Stimulated activated naive B cell treated with anti-CD40 and anti-IgM and Interleukin-4, amounts not matched to agents 10 μg/mL and 1 μg/mL and 100 μg/mL, for 72 hours (primary cell): Measurements from ENCODE around the gene ZNF195.
A peak's percentile ranks its signal among the peaks of the same experiment; 100 is the strongest.
"Not testable (repeated sequence)": the region's sequence is repeated elsewhere in the genome, so short reads cannot be mapped to it uniquely, and the experiment has no call there.

Source experiments
- ATAC-seq, 2 donors: fragments of 150-1000 bp; cut with Tn5 transposase; replicated peaks; 2 replicates each; pipeline ENCODE4 v1.10.0; 2021; ENCODE audit warnings: moderate library complexity in 1 of 2
- DNase-seq: peaks from one replicate; pipeline ENCODE4 v3.0.0; 2021
- H3K27ac Mint-ChIP-seq: one replicate; pipeline ENCODE4 v1.8.0; 2022; ENCODE audit warnings: mild to moderate bottlenecking, mixed read lengths
- H3K27me3 Mint-ChIP-seq, 2 donors: one replicate each; pipeline ENCODE4 v1.8.0; 2022; ENCODE audit warnings: mixed read lengths in 2 of 2
- H3K36me3 Mint-ChIP-seq, 2 donors: one replicate each; pipeline ENCODE4 v1.8.0; 2022; ENCODE audit warnings: mixed read lengths in 2 of 2, mild to moderate bottlenecking in 1 of 2
- H3K4me1 Mint-ChIP-seq, 2 donors: one replicate each; pipeline ENCODE4 v1.8.0; 2022; ENCODE audit warnings: mixed read lengths in 2 of 2, mild to moderate bottlenecking in 1 of 2
- H3K4me3 Mint-ChIP-seq, 2 donors: one replicate each; pipeline ENCODE4 v1.8.0; 2022; ENCODE audit warnings: mild to moderate bottlenecking in 2 of 2, mixed read lengths in 2 of 2, moderate library complexity in 1 of 2
- H3K9me3 Mint-ChIP-seq, 2 donors: one replicate each; pipeline ENCODE4 v1.8.0; 2022; ENCODE audit warnings: mixed read lengths in 2 of 2, mild to moderate bottlenecking in 1 of 2

Gene ZNF195

GRCh38 chr11:3378426-3379423 lies at the start of gene ZNF195:
ZNF195 (minus strand) TSS chr11:3379146; CDS start chr11:3379040, 106 bp downstream.
- ATAC-seq: peak; percentile 99
- H3K36me3 Mint-ChIP-seq: peaks cover 23 to 30% of the 10 kb centered on the region in 2 donors
- peak within 1 kb of the TSS; percentile 94 to 100 for H3K4me3 Mint-ChIP-seq
- DNase-seq: peak; percentile 99
- peak within 1 kb of the TSS; percentile 100 for H3K27ac Mint-ChIP-seq
- peaks cover 0 to 3% of the 10 kb centered on the region in 2 donors for H3K9me3 Mint-ChIP-seq
- no peaks in the 10 kb centered on the region for H3K27me3 Mint-ChIP-seq
- H3K4me1 Mint-ChIP-seq: peaks cover 20 to 49% of the 10 kb centered on the region in 2 donors

GRCh38 chr11:3428076-3428475 lies 49.1 kb upstream of the ZNF195 start:
- not testable (repeated sequence) for H3K36me3 Mint-ChIP-seq, H3K4me3 Mint-ChIP-seq
- peaks cover 12 to 26% of the 10 kb centered on the region in 2 donors for H3K27me3 Mint-ChIP-seq

GRCh38 chr11:3426541-3426940 lies 47.6 kb upstream of the ZNF195 start:
- peaks cover 4 to 12% of the 10 kb centered on the region in 2 donors for H3K4me1 Mint-ChIP-seq
- not testable (repeated sequence) for H3K4me3 Mint-ChIP-seq

More at GRCh38 chr11:3428076-3428475, 49.1 kb upstream of the ZNF195 start:
- ATAC-seq, H3K27ac Mint-ChIP-seq, DNase-seq, H3K4me1 Mint-ChIP-seq, H3K9me3 Mint-ChIP-seq: not testable (repeated sequence)

GRCh38 chr11:3423928-3424327 lies 45.0 kb upstream of the ZNF195 start:
- H3K4me3 Mint-ChIP-seq: peak overlapping the region; percentile 93 to 94
- H3K4me1 Mint-ChIP-seq: peaks cover 7 to 12% of the 10 kb centered on the region in 2 donors
- H3K36me3 Mint-ChIP-seq, H3K27ac Mint-ChIP-seq, ATAC-seq, DNase-seq, H3K9me3 Mint-ChIP-seq: not testable (repeated sequence)
- peaks cover 7 to 24% of the 10 kb centered on the region in 2 donors for H3K27me3 Mint-ChIP-seq

More at GRCh38 chr11:3426541-3426940, 47.6 kb upstream of the ZNF195 start:
- not testable (repeated sequence) for H3K9me3 Mint-ChIP-seq, H3K36me3 Mint-ChIP-seq, ATAC-seq, H3K27ac Mint-ChIP-seq, DNase-seq
- peaks cover 12 to 26% of the 10 kb centered on the region in 2 donors for H3K27me3 Mint-ChIP-seq

DNA sequence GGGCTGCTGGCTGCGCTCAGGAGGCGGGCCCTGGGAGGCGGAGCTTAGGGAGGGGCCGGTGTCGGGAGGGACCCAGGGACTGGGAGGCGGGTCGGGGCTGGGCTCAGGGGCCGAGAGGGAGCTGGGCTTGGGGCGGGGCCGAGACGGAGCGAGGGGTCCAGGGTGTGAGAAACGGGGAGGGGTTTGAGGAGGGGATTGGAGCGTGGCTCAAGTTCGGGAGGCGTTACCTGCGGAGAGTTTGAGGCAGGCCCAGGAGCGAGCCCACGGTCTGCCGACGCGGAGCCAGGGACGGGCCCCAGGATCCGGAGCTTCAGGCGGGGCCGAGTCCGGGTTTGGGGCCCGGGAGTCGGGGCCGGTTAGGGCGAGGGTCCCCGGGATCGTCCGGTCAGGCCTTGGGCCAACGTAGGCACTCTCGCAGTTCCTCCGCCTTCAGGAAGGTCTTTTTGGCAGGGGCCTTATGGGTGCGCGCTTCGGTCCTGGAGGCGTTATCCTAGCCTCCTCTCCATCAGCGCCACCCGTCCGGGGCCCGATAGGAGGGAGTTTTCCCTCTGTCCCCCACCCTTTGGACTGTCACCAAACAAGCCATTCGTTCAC lies 44.3 kb upstream of the ZNF195 start:
- not testable (repeated sequence) for H3K36me3 Mint-ChIP-seq, ATAC-seq, H3K9me3 Mint-ChIP-seq, DNase-seq
- Mint-ChIP-seq H3K4me3 (peak overlapping the region; percentile 93 to 94), H3K4me1 (peaks cover 7 to 12% of the 10 kb centered on the region in 2 donors), H3K27me3 (peaks cover 4 to 17% of the 10 kb centered on the region in 2 donors), H3K27ac (peak overlapping the region; percentile 94)

- ATAC-seq (peak; percentile 97 to 99), DNase-seq (peak; percentile 98)
- not testable (repeated sequence) for H3K9me3 Mint-ChIP-seq, H3K36me3 Mint-ChIP-seq
- peak overlapping the region; percentile 93 to 94 for H3K4me3 Mint-ChIP-seq
- H3K4me1 Mint-ChIP-seq: peaks cover 7 to 12% of the 10 kb centered on the region in 2 donors
- H3K27ac Mint-ChIP-seq: peak overlapping the region; percentile 94
- peaks cover 4 to 12% of the 10 kb centered on the region in 2 donors for H3K27me3 Mint-ChIP-seq
Measured at GRCh38 chr11:3422380-3423137, 43.6 kb upstream of the ZNF195 start.

DNA sequence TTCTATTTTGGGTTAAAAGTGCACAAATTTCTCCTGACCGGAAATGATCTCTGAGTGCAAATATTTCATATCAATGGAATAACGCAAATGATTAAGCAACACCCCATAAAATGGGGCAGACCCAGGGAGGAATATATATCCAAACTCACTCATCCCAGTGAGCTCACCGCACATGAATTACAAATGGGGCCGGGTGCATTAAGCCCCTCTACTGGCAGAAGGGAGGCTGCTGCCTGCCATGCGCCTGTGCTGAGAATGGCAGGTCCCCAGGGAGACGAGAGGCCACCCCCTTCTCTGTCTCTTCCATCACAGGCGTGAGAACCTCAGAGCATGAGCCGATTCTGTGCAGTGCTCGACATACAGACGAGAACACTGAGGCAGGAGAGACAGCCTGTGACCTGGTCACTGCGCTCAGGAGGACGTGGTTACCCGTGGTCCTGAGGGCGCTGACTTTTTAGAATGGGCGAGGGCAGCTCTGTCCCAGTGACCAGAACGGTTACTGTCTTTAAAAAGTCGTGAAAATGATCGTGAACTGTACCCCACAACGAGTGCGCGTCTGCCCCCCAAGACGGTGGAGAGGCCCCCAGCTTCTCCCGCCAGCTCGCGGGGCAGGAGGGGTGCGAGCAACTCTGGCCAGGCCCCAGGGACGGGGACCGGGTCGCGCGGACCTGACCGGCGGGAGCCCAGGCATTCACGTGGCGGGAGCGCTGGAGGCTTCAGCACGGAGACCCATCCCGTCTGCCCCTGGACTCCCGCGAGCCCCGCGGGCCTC lies 42.8 kb upstream of the ZNF195 start:
- peak overlapping the region; percentile 93 to 94 for H3K4me3 Mint-ChIP-seq
- ATAC-seq, H3K9me3 Mint-ChIP-seq, H3K36me3 Mint-ChIP-seq: not testable (repeated sequence)
- H3K27me3 Mint-ChIP-seq: peaks cover 4 to 12% of the 10 kb centered on the region in 2 donors
- peak; percentile 39 for DNase-seq
- peak overlapping the region; percentile 96 for H3K27ac Mint-ChIP-seq
- peaks cover 9 to 12% of the 10 kb centered on the region in 2 donors for H3K4me1 Mint-ChIP-seq

- H3K9me3 Mint-ChIP-seq, ATAC-seq, H3K27me3 Mint-ChIP-seq, H3K4me3 Mint-ChIP-seq, H3K36me3 Mint-ChIP-seq, DNase-seq, H3K27ac Mint-ChIP-seq: not testable (repeated sequence)
- peaks cover 9 to 12% of the 10 kb centered on the region in 2 donors for H3K4me1 Mint-ChIP-seq
Measured at GRCh38 chr11:3420281-3421042, 41.5 kb upstream of the ZNF195 start.

GRCh38 chr11:3419496-3419895 lies 40.5 kb upstream of the ZNF195 start:
- not testable (repeated sequence) for ATAC-seq, DNase-seq, H3K27ac Mint-ChIP-seq, H3K4me3 Mint-ChIP-seq, H3K9me3 Mint-ChIP-seq, H3K27me3 Mint-ChIP-seq, H3K36me3 Mint-ChIP-seq
- H3K4me1 Mint-ChIP-seq: peaks cover 9 to 12% of the 10 kb centered on the region in 2 donors

DNA sequence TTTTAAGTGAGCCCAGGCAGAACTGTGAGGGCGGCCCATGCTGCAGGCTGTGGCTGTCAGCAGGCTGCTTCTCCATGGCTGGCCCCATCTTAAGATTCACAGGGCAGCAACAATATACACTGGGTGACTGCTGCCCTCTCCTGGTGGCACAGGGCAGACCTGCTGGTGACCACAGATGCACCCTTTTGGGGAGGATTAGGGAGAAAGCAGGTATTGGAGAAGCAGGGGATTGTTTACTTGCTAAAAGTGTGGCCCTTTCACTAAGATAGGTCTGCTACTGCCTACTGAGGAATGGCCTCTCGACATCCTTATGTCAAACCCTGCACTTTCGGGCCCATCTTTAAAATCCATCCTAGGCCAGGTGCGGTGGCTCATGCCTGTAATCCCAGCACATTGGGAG lies 38.1 kb upstream of the ZNF195 start:
- ATAC-seq: not testable (repeated sequence)

DNA sequence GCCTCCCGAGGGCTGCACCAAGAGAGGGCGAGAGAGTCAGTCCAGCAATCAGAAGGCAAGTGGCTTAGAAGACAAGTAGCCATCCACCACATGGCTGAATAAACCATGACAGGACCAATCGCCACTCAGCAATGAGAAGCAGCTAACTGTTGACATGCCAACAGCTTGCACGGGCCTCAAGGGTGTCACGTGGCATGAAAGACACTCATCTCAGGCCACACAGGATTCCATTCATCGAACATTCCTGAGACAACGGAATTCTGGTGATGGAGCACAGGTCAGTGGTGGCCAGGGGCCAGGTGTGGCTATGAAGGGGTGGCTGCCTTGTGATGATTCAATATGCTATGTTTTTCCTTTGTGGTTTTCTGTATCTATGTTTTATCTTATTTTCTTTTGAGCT lies 36.4 kb upstream of the ZNF195 start:
- not testable (repeated sequence) for H3K27me3 Mint-ChIP-seq, DNase-seq, ATAC-seq, H3K27ac Mint-ChIP-seq, H3K4me3 Mint-ChIP-seq, H3K9me3 Mint-ChIP-seq, H3K36me3 Mint-ChIP-seq, H3K4me1 Mint-ChIP-seq

More for the DNA sequence above, 38.1 kb upstream of the ZNF195 start:
- H3K27me3 Mint-ChIP-seq, H3K4me3 Mint-ChIP-seq, H3K9me3 Mint-ChIP-seq, H3K27ac Mint-ChIP-seq, H3K36me3 Mint-ChIP-seq, H3K4me1 Mint-ChIP-seq: not testable (repeated sequence)
- DNase-seq: peak; percentile 45

DNA sequence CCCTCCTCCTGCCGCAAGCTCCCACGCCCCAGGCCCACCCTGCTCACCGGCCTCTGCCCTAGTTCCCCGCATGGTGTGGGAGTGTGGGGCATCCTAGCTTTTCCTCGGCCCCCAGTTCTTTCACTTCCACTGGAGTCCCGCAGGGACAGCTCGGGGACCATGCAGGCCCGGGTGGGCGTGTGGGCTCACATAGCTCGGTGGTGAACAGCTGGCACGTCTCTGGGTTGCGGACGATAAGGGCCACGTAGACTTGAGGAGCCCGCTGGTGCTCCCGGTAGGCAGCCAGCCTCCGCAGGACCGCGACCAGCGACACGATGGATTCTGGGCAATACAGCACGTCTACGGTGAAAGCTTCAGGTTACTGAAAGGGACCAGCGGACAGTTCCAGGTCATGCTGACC lies 34.7 kb upstream of the ZNF195 start:
- not testable (repeated sequence) for H3K9me3 Mint-ChIP-seq, ATAC-seq

GRCh38 chr11:3412837-3413236 lies 33.9 kb upstream of the ZNF195 start:
- Mint-ChIP-seq H3K4me3 (no peak overlapping the region), H3K36me3 (no peaks in the 10 kb centered on the region), H3K4me1 (peaks cover 10 to 12% of the 10 kb centered on the region in 2 donors), H3K27me3 (no peaks in the 10 kb centered on the region), H3K27ac (no peak overlapping the region), H3K9me3 (no peaks in the 10 kb centered on the region)
- ATAC-seq: no peak
- no peak for DNase-seq

More for the DNA sequence above, 34.7 kb upstream of the ZNF195 start:
- not testable (repeated sequence) for DNase-seq, H3K4me3 Mint-ChIP-seq, H3K4me1 Mint-ChIP-seq, H3K27ac Mint-ChIP-seq, H3K36me3 Mint-ChIP-seq, H3K27me3 Mint-ChIP-seq
